Transverse colon (tissue), 4 donors: Measurements from ENCODE around the gene FGF3. TPM values are rescaled to one million over a fixed set of nuclear protein-coding genes. Genes with fewer than 3 reads are reported as not detected.

ENCODE experiments used
- DNase-seq: peaks from one replicate; pipeline ENCODE4 v3.0.0-alpha.2; 2019
- H3K27ac ChIP-seq, 4 donors: fragments of 200-600 bp; sonication (generic); 2 replicates each; pipeline ENCODE4 v1.5.1; 2016 to 2018; ENCODE audit warnings: inconsistent platforms in 4 of 4
- H3K27me3 ChIP-seq: fragments of 200-600 bp; sonication (generic); 2 replicates; pipeline ENCODE4 v1.5.1; 2017; ENCODE audit warnings: inconsistent platforms
- H3K36me3 ChIP-seq, 4 donors: fragments of 200-600 bp; sonication (generic); 2 replicates each; pipeline ENCODE4 v1.5.1; 2017 to 2019; ENCODE audit warnings: inconsistent platforms in 4 of 4
- H3K4me1 ChIP-seq, 4 donors: fragments of 200-600 bp; sonication (generic); 2 replicates each; pipeline ENCODE4 v1.5.1; 2017 to 2020; ENCODE audit warnings: inconsistent platforms in 4 of 4
- H3K4me3 ChIP-seq, 4 donors: fragments of 200-600 bp; sonication (generic); 1 replicate in 1 of 4; 2 replicates in 3 of 4; pipeline versions ENCODE4 v1.5.1 to v1.6.1; 2017 to 2019; ENCODE audit warnings: inconsistent platforms in 4 of 4
- H3K9me3 ChIP-seq, 2 donors: fragments of 200-600 bp; sonication (generic); 2 replicates each; pipeline ENCODE4 v1.5.1; 2017 to 2019; ENCODE audit warnings: inconsistent platforms in 2 of 2
- CTCF ChIP-seq, 5 experiments: fragments of 200-600 bp in 3 of 5; fragments of 450-650 bp in 2 of 5; sonication (generic) in 3 of 5; IDR thresholded peaks; 1 replicate in 2 of 5; 2 replicates in 3 of 5; pipeline ENCODE4 v1.5.1; 2016 to 2017; ENCODE audit warnings: antibody characterized with exemption in 5 of 5, inconsistent platforms in 3 of 5, mild to moderate bottlenecking in 2 of 5, moderate library complexity in 1 of 5
- EP300 ChIP-seq: sonication (generic); formaldehyde crosslinking; IDR thresholded peaks from one replicate; pipeline ENCODE4 v1.6.1; 2017; ENCODE audit warnings: antibody characterized with exemption, low read depth
- POLR2A ChIP-seq: fragments of 450-650 bp; IDR thresholded peaks from one replicate; pipeline ENCODE4 v1.6.1; 2016; ENCODE audit warnings: antibody characterized with exemption, mild to moderate bottlenecking, moderate library complexity
- POLR2AphosphoS5 ChIP-seq, 3 donors: sonication (generic); formaldehyde crosslinking; IDR thresholded peaks; one replicate each; pipeline ENCODE4 v1.6.1; 2016; ENCODE audit warnings: antibody characterized with exemption in 3 of 3
- WGBS, 2 donors: methylation state at CpG; one replicate each; pipeline ENCODE4 v1.1.5; 2018; ENCODE audit warnings: low coverage in 1 of 2; 5-methylcytosine and 5-hydroxymethylcytosine counted together
- in situ Hi-C, 4 donors: fragments of 200-750 bp; cut with MboI; loops; one replicate each; pipeline versions ENCODE4 v1.15.0 to v1.15.1; 2017; ENCODE audit warnings: low sequenced_read_pairs in 3 of 4, low pct_ligation_motif_present in 1 of 4, low pct_unique_long_range_greater_than_20kb in 1 of 4
- intact Hi-C: fragments of 100-400 bp; cut with DNase I; formaldehyde crosslinking; loops from one replicate; pipeline ENCODE4 v1.15.1; 2023; ENCODE audit warnings: low total_unique reads
- total RNA-seq, 4 donors: library from RNA; depleted of rRNA; stranded (reverse); fragments of >200 nt; gene quantifications; one replicate each; pipeline ENCODE4 v1.1.0, GENCODE V29; 2016

FGF3 gene
- total RNA-seq, 4 donors from 2014 or later = not detected

- no peaks in the 10 kb centered on the region for H3K9me3 ChIP-seq
- DNase-seq = no peak
- 70 to 82% methylated on average over 4 to 9 of the region's 9 CpGs for WGBS, 2 donors
- peaks cover 66% of the 10 kb centered on the region for H3K27me3 ChIP-seq
- no peak for TF ChIP-seq POLR2AphosphoS5 (IDR thresholded peaks at IDR 0.05)
- TF ChIP-seq EP300 = no peak
- no peak for TF ChIP-seq CTCF (IDR thresholded peaks at IDR 0.05)
- no peak for TF ChIP-seq POLR2A
- no peak overlapping the region for H3K27ac ChIP-seq
- intact Hi-C loops (no loop called here), in situ Hi-C loops (no loop called here)
- H3K4me3 ChIP-seq = no peak overlapping the region
- H3K4me1 ChIP-seq = no peaks in the 10 kb centered on the region
- no peaks in the 10 kb centered on the region for H3K36me3 ChIP-seq
These were observed 41.7 kb upstream of the FGF3 start for GRCh38 chr11:69860796-69861445.

GRCh38 chr11:69860244-69860643 lies 41.0 kb upstream of the FGF3 start:
- H3K27me3 ChIP-seq = peaks cover 64% of the 10 kb centered on the region
- in situ Hi-C loops = no loop called here

GRCh38 chr11:69859275-69859934 lies 40.2 kb upstream of the FGF3 start:
- no peaks in the 10 kb centered on the region for H3K36me3 ChIP-seq
- DNase-seq = no peak
- in situ Hi-C loops (no loop called here), intact Hi-C loops (no loop called here)
- no peaks in the 10 kb centered on the region for H3K4me1 ChIP-seq
- no peak overlapping the region for H3K27ac ChIP-seq
- no peak overlapping the region for H3K4me3 ChIP-seq
- no peaks in the 10 kb centered on the region for H3K9me3 ChIP-seq
- no peak for TF ChIP-seq CTCF (IDR thresholded peaks at IDR 0.05)
- no peak for TF ChIP-seq EP300
- no peak for TF ChIP-seq POLR2A
- no peak for TF ChIP-seq POLR2AphosphoS5 (IDR thresholded peaks at IDR 0.05)
- WGBS, 2 donors = 81 to 84% methylated on average over 7 to 12 of the region's 12 CpGs
- H3K27me3 ChIP-seq = peaks cover 56% of the 10 kb centered on the region

More at GRCh38 chr11:69860244-69860643, 41.0 kb upstream of the FGF3 start:
- 54 to 56% methylated on average over 3 to 5 of the region's 5 CpGs for WGBS, 2 donors
- H3K9me3 ChIP-seq = no peaks in the 10 kb centered on the region
- H3K27ac ChIP-seq = no peak overlapping the region
- no peak overlapping the region for H3K4me3 ChIP-seq
- intact Hi-C loops = no loop called here
- H3K4me1 ChIP-seq = no peaks in the 10 kb centered on the region
- no peak for TF ChIP-seq POLR2A
- no peak for TF ChIP-seq CTCF (IDR thresholded peaks at IDR 0.05)
- no peak for TF ChIP-seq EP300
- no peak for TF ChIP-seq POLR2AphosphoS5 (IDR thresholded peaks at IDR 0.05)
- H3K36me3 ChIP-seq = no peaks in the 10 kb centered on the region
- no peak for DNase-seq

GRCh38 chr11:69855421-69855820 lies 36.2 kb upstream of the FGF3 start:
- no peak for DNase-seq
- intact Hi-C loops = no loop called here
- Histone ChIP-seq H3K4me3 (no peak overlapping the region), H3K27me3 (peaks cover 68% of the 10 kb centered on the region), H3K4me1 (no peaks in the 10 kb centered on the region), H3K27ac (no peak overlapping the region), H3K36me3 (no peaks in the 10 kb centered on the region), H3K9me3 (peaks cover 6 to 8% of the 10 kb centered on the region in 2 donors)
- WGBS, 2 donors = 90% methylated on average over 3 of the region's 3 CpGs
- TF ChIP-seq POLR2AphosphoS5 (IDR thresholded peaks at IDR 0.05) (no peak), POLR2A (no peak), CTCF (IDR thresholded peaks at IDR 0.05) (no peak), EP300 (no peak)
- in situ Hi-C loops = no loop called here
